Cardiac fibroblast (primary cell): Measurements from ENCODE around the gene FNDC3A.

Experiments used
- DNase-seq, 2 donors: peaks; one replicate each; pipeline versions ENCODE4 v3.0.0 to v3.0.0-alpha.2; 2010; ENCODE audit warnings: low read depth in 2 of 2
- H3K4me3 ChIP-seq, 2 donors: replicated peaks in 1 of 2; 1 replicate in 1 of 2; 2 replicates in 1 of 2; pipeline ENCODE4 v1.5.1; 2011; ENCODE audit warnings: low read depth in 2 of 2, low read length in 2 of 2, mild to moderate bottlenecking in 2 of 2, moderate library complexity in 1 of 2
- TF ChIP-seq, protein P1 (sequence below): IDR thresholded peaks from one replicate; pipeline ENCODE4 v1.5.1; 2011; ENCODE audit warnings: low read depth, mild to moderate bottlenecking, low read length, inconsistent platforms

FNDC3A gene

DNA sequence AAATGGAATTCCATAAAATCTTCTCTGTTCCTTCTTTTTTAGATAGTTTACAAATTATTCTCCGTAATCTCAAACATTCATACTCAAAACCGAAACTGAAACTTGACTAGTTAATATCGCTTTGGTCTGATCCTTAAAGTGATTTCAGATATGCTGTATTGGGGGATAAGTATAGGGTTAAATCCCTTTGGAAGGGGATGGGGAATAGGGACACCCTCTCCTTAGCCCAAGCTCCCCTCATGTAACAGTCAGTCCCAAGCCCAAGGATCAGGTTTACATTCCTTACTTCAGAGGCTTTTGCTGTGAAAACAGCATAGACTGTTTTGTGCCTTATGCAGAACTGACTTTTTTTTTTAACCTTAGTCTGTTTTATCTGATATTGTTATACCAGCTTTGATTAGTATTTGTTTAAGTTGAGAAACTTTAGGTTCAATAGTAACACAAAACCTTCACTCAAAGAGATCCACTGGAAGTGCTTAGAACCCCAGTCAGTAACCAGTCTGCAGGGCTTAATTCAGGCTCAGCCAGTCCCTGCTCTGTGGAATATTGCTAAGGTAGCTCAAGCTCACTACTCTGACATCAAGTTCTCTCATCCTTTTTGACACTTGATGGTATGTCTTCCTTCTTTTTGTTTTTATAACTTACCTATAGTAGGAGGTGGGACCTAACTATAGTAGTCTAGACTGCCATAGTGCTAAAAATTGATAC is 282.5 kb downstream of the FNDC3A start:
- no peak overlapping the region for H3K4me3 ChIP-seq
- no peak for DNase-seq
- TF ChIP-seq, protein P1, sequence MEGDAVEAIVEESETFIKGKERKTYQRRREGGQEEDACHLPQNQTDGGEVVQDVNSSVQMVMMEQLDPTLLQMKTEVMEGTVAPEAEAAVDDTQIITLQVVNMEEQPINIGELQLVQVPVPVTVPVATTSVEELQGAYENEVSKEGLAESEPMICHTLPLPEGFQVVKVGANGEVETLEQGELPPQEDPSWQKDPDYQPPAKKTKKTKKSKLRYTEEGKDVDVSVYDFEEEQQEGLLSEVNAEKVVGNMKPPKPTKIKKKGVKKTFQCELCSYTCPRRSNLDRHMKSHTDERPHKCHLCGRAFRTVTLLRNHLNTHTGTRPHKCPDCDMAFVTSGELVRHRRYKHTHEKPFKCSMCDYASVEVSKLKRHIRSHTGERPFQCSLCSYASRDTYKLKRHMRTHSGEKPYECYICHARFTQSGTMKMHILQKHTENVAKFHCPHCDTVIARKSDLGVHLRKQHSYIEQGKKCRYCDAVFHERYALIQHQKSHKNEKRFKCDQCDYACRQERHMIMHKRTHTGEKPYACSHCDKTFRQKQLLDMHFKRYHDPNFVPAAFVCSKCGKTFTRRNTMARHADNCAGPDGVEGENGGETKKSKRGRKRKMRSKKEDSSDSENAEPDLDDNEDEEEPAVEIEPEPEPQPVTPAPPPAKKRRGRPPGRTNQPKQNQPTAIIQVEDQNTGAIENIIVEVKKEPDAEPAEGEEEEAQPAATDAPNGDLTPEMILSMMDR: no peak
